HepG2 (cell line): ENCODE results near the gene FAAP100. TPM values are rescaled to one million over a fixed set of nuclear protein-coding genes. Genes with fewer than 3 reads are reported as not detected.

Source experiments
- AGO2 ChIP-seq: fragments of 200-400 bp; formaldehyde crosslinking; optimal IDR thresholded peaks from 2 replicates; pipeline ENCODE3; 2017; ENCODE audit warnings: mild to moderate bottlenecking, low read depth, low read length, moderate library complexity
- EED ChIP-seq: sonication (generic); formaldehyde crosslinking; IDR thresholded peaks from 2 replicates; pipeline ENCODE4 v1.5.0; 2020; ENCODE audit warnings: mild to moderate bottlenecking, missing genetic modification reagents
- FOXJ3 ChIP-seq: sonication (generic); formaldehyde crosslinking; IDR thresholded peaks from 2 replicates; pipeline ENCODE4 v1.4.0; 2020; ENCODE audit warnings: missing genetic modification reagents, mild to moderate bottlenecking, borderline replicate concordance
- JUND ChIP-seq: sonication (generic); formaldehyde crosslinking; IDR thresholded peaks from 2 replicates; pipeline ENCODE4 v1.8.0; 2022; ENCODE audit warnings: mild to moderate bottlenecking, missing genetic modification reagents
- KDM4B ChIP-seq: sonication (generic); formaldehyde crosslinking; IDR thresholded peaks from 2 replicates; pipeline ENCODE4 v1.4.0; 2020; ENCODE audit warnings: missing genetic modification reagents
- MIER3 ChIP-seq: IDR thresholded peaks from 2 replicates; pipeline ENCODE4 v1.6.1; 2016; ENCODE audit warnings: missing compliant biosample characterization, borderline replicate concordance
- MTF2 ChIP-seq: sonication (generic); formaldehyde crosslinking; IDR thresholded peaks from 2 replicates; pipeline ENCODE4 v1.5.0; 2020; ENCODE audit warnings: missing genetic modification reagents, borderline replicate concordance
- PAWR ChIP-seq: sonication (generic); formaldehyde crosslinking; IDR thresholded peaks from 2 replicates; pipeline ENCODE4 v1.4.0; 2020; ENCODE audit warnings: missing genetic modification reagents, mild to moderate bottlenecking, borderline replicate concordance
- REPIN1 ChIP-seq: sonication (generic); formaldehyde crosslinking; IDR thresholded peaks from 2 replicates; pipeline ENCODE4 v1.8.0; 2022; ENCODE audit warnings: missing genetic modification reagents, low read depth, mild to moderate bottlenecking, borderline replicate concordance
- ZFP62 ChIP-seq: sonication (generic); formaldehyde crosslinking; IDR thresholded peaks from 2 replicates; pipeline ENCODE4 v1.4.0; 2020; ENCODE audit warnings: missing genetic modification reagents
- ZFP91 ChIP-seq: sonication (generic); formaldehyde crosslinking; IDR thresholded peaks from 2 replicates; pipeline ENCODE4 v1.9.0; 2022; ENCODE audit warnings: missing genetic modification reagents, mild to moderate bottlenecking, borderline replicate concordance
- ZNF232 ChIP-seq: sonication (generic); formaldehyde crosslinking; IDR thresholded peaks from 2 replicates; pipeline ENCODE4 v1.4.0; 2020; ENCODE audit warnings: missing genetic modification reagents, borderline replicate concordance
- ZNF318 ChIP-seq: sonication (generic); formaldehyde crosslinking; IDR thresholded peaks from 2 replicates; pipeline ENCODE4 v1.4.0; 2020; ENCODE audit warnings: mild to moderate bottlenecking, missing genetic modification reagents
- ZNF350 ChIP-seq: sonication (generic); formaldehyde crosslinking; IDR thresholded peaks from 2 replicates; pipeline ENCODE4 v1.4.0; 2020; ENCODE audit warnings: mild to moderate bottlenecking, low read depth, missing genetic modification reagents, borderline replicate concordance
- ZNF512 ChIP-seq: sonication (generic); formaldehyde crosslinking; IDR thresholded peaks from 2 replicates; pipeline ENCODE4 v1.4.0; 2020; ENCODE audit warnings: mild to moderate bottlenecking, missing genetic modification reagents
- ZSCAN31 ChIP-seq: sonication (generic); formaldehyde crosslinking; IDR thresholded peaks from 2 replicates; pipeline ENCODE4 v1.5.0; 2020; ENCODE audit warnings: low read depth, mild to moderate bottlenecking, missing genetic modification reagents
- polyA plus RNA-seq, 8 experiments: library from polyadenylated mRNA; depleted of rRNA in 3 of 8; stranded (reverse) in 7 of 8; unstranded in 1 of 8; fragments of >200 nt; fragmentation: Illumina TruSeq in 4 of 8; extraction: Trizol in 4 of 8; gene quantifications; 2 replicates each; pipeline versions ENCODE4 v1.2.1 to v1.2.3, GENCODE V29; 2011 to 2016; ENCODE audit warnings: low read depth in 4 of 8, missing spikeins in 1 of 8, mixed read lengths in 1 of 8; ENCODE audit not compliant: insufficient read depth in 1 of 8
- total RNA-seq, 5 experiments: library from RNA; depleted of rRNA; stranded (reverse); fragments of >200 nt; fragmentation: Illumina TruSeq; extraction: Trizol; gene quantifications; 2 replicates each; pipeline ENCODE4 v1.2.3, GENCODE V29; 2016; ENCODE audit warnings: low read depth in 1 of 5

Gene FAAP100
- total and polyA plus RNA-seq, 2 of the 13 experiments (the other 11 are each of a cell fraction or from before 2014, with no cell fraction given) = 7.6 to 20.8 TPM

GRCh38 chr17:81552244-81553017 lies at the start of gene FAAP100 (continued):
- TF ChIP-seq ZNF318 (CRISPR knock-in tag) = 0 out of 2 replicates have a peak, but pooled peaks have one; percentile 30
- no peak; the same call in 1 of the 2 replicates for TF ChIP-seq MTF2 (CRISPR knock-in tag)
- TF ChIP-seq ZNF232 (CRISPR knock-in tag) = no peak
- peak; percentile 91 for TF ChIP-seq AGO2
- no peak for TF ChIP-seq JUND (CRISPR knock-in tag)
- peak; percentile 59; the same call in 1 of the 2 replicates for TF ChIP-seq KDM4B (CRISPR knock-in tag)
- no peak; the same call in 1 of the 2 replicates for TF ChIP-seq MIER3
- no peak for TF ChIP-seq ZFP62
- no peak for TF ChIP-seq PAWR
- peak; percentile 83 for TF ChIP-seq ZSCAN31
- TF ChIP-seq REPIN1 (CRISPR knock-in tag) = peak; percentile 42; the same call in 1 of the 2 replicates
- no peak; the same call in 1 of the 2 replicates for TF ChIP-seq EED
- TF ChIP-seq ZFP91 (CRISPR knock-in tag) = peak; percentile 21; the same call in 1 of the 2 replicates
- peak; percentile 53; the same call in 1 of the 2 replicates for TF ChIP-seq ZNF350
- TF ChIP-seq FOXJ3 (CRISPR knock-in tag) = no peak
- no peak for TF ChIP-seq ZNF512 (CRISPR knock-in tag)
